ENCODE results near the gene STARD3.

GRCh38 chr17:39660397-39661385 lies 23.7 kb downstream of the STARD3 start:
- TF ChIP-seq CTCF (IDR thresholded peaks at IDR 0.05; ENCODE audit: insufficient read depth, low read depth, low read length) (no peak), EZH2 (IDR thresholded peaks at IDR 0.05; ENCODE audit: insufficient read depth, low read length) (no peak)
